H7 (cell line): ENCODE data around the gene TCF7L1. TPM values are rescaled to one million over a fixed set of nuclear protein-coding genes. Genes with fewer than 3 reads are reported as not detected.
A peak's percentile ranks its signal among the peaks of the same experiment; 100 is the strongest.
"Not testable (repeated sequence)": the region's sequence is repeated elsewhere in the genome, so short reads cannot be mapped to it uniquely, and the experiment has no call there.

ENCODE experiments used
- DNase-seq: peaks from one replicate; pipeline ENCODE4 v3.0.0; 2012
- H3K27me3 ChIP-seq: 2 replicates; pipeline ENCODE4 v1.6.0; 2011; ENCODE audit warnings: mild to moderate bottlenecking, low read length; ENCODE audit not compliant: control insufficient read depth, insufficient read depth
- H3K36me3 ChIP-seq: replicated peaks from 2 replicates; pipeline ENCODE4 v1.5.1; 2011; ENCODE audit warnings: low read length; ENCODE audit not compliant: control insufficient read depth, insufficient read depth
- H3K4me3 ChIP-seq: 2 replicates; pipeline ENCODE4 v1.5.1; 2011; ENCODE audit warnings: low read depth, mild to moderate bottlenecking, control low read depth, low read length, moderate library complexity; ENCODE audit not compliant: insufficient read depth
- total RNA-seq: library from RNA; depleted of rRNA; stranded (reverse); fragments of >200 nt; shearing (Covaris generic); gene quantifications from 2 replicates; pipeline ENCODE4 v1.2.3, GENCODE V29; 2014

TCF7L1 gene
- total RNA-seq, 1 experiment from 2014 or later = 9.9 TPM

- DNase-seq = no peak
These were observed 185.3 kb downstream of the TCF7L1 start for GRCh38 chr2:85318222-85319074.

GRCh38 chr2:85319796-85320195 is 186.6 kb downstream of the TCF7L1 start:
- no peak for DNase-seq

More at GRCh38 chr2:85318222-85319074, 185.3 kb downstream of the TCF7L1 start:
- Histone ChIP-seq H3K36me3 (peaks cover 16% of the 10 kb centered on the region), H3K27me3 (no peaks in the 10 kb centered on the region), H3K4me3 (no peak overlapping the region)

GRCh38 chr2:85323351-85323987 is 190.3 kb downstream of the TCF7L1 start:
- H3K4me3 ChIP-seq = no peak overlapping the region
- H3K36me3 ChIP-seq = peaks cover 21% of the 10 kb centered on the region
- no peaks in the 10 kb centered on the region for H3K27me3 ChIP-seq
- no peak for DNase-seq

More at GRCh38 chr2:85319796-85320195, 186.6 kb downstream of the TCF7L1 start:
- Histone ChIP-seq H3K4me3 (no peak overlapping the region), H3K36me3 (peaks cover 24% of the 10 kb centered on the region), H3K27me3 (no peaks in the 10 kb centered on the region)

GRCh38 chr2:85323988-85324367 is 190.8 kb downstream of the TCF7L1 start:
- H3K4me3 ChIP-seq, H3K27me3 ChIP-seq, DNase-seq: not testable (repeated sequence)
- H3K36me3 ChIP-seq = peaks cover 21% of the 10 kb centered on the region

- H3K4me3 ChIP-seq = no peak overlapping the region
- no peaks in the 10 kb centered on the region for H3K27me3 ChIP-seq
- no peak for DNase-seq
- H3K36me3 ChIP-seq = peaks cover 21% of the 10 kb centered on the region
These were observed 191.7 kb downstream of the TCF7L1 start for GRCh38 chr2:85324639-85325465.

- H3K4me3 ChIP-seq = no peak overlapping the region
- H3K36me3 ChIP-seq = peaks cover 19% of the 10 kb centered on the region
- no peaks in the 10 kb centered on the region for H3K27me3 ChIP-seq
- DNase-seq = no peak
These were observed 192.2 kb downstream of the TCF7L1 start for GRCh38 chr2:85325466-85325811.

GRCh38 chr2:85326406-85327159 is 193.4 kb downstream of the TCF7L1 start:
- no peak for DNase-seq
- H3K36me3 ChIP-seq = peaks cover 12% of the 10 kb centered on the region

GRCh38 chr2:85327160-85327821 is 194.1 kb downstream of the TCF7L1 start:
- DNase-seq = no peak
- Histone ChIP-seq H3K27me3 (no peaks in the 10 kb centered on the region), H3K4me3 (peak overlapping the region; percentile 82), H3K36me3 (peaks cover 10% of the 10 kb centered on the region)

More at GRCh38 chr2:85326406-85327159, 193.4 kb downstream of the TCF7L1 start:
- H3K4me3 ChIP-seq = peak overlapping the region; percentile 82
- H3K27me3 ChIP-seq = no peaks in the 10 kb centered on the region

GRCh38 chr2:85327822-85328617 is 194.8 kb downstream of the TCF7L1 start, which contains the start of gene TGOLN2:
Gene TGOLN2, minus strand, starts transcription at chr2:85327989. Its CDS starts 27 bp downstream, at chr2:85327962.
- H3K4me3 ChIP-seq = peak within 1 kb of the TSS; percentile 82
- peak; percentile 98 for DNase-seq

GRCh38 chr2:85329181-85329651 is 196.0 kb downstream of the TCF7L1 start:
- DNase-seq = no peak
- H3K27me3 ChIP-seq = no peaks in the 10 kb centered on the region
- H3K36me3 ChIP-seq = peaks cover 3% of the 10 kb centered on the region; the same call in 1 of the 2 replicates
- H3K4me3 ChIP-seq = no peak overlapping the region

More at GRCh38 chr2:85327822-85328617, 194.8 kb downstream of the TCF7L1 start, which contains the start of gene TGOLN2:
- Histone ChIP-seq H3K27me3 (no peaks in the 10 kb centered on the region), H3K36me3 (peaks cover 8% of the 10 kb centered on the region)

GRCh38 chr2:85329701-85330100 is 196.5 kb downstream of the TCF7L1 start:
- not testable (repeated sequence) for H3K4me3 ChIP-seq, H3K36me3 ChIP-seq, DNase-seq, H3K27me3 ChIP-seq

GRCh38 chr2:85330839-85331636 is 197.8 kb downstream of the TCF7L1 start:
- no peak overlapping the region for H3K4me3 ChIP-seq
- no peaks in the 10 kb centered on the region; the same call in 1 of the 2 replicates for H3K36me3 ChIP-seq
- no peaks in the 10 kb centered on the region for H3K27me3 ChIP-seq
- no peak for DNase-seq
